Measurements from ENCODE around the gene SLC9A3. TPM values are rescaled to one million over a fixed set of nuclear protein-coding genes. Genes with fewer than 3 reads are reported as not detected.

Gene SLC9A3
- total RNA-seq, 4 donors from 2014 or later = 0.29 to 3.9 (median 2.6) TPM

DNA sequence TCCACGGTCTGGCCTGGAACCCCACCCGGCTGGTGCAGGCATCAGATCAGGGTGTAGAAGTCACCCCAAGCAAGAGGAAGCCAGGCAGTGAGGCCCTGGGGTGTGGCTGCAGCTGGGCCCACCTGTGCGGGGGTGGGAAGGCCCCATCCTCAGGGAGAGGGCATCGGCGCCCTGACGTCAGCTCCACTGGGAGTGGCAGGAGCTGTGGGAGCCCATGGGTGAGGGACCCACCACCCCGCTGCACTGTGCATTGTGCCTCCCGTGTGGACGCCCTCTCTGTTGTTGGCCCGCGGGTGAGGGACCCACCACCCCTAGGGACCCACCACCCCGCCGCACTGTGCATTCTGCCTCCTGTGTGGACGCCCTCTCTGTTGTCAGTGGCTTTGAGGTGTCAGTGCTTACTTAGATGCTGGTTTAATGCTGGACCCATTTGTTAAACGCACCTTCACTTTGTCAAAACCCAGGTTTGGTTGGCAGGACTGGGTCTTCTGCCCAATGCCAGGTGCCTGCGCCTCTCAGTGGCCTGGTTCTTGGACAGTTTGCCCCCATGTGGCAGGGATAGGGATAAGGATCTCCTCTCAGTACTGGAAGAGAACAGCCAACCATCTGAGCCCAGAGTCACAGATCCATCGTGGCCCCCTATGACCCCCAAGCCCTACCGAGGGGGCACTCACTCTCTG lies 88.1 kb downstream of the SLC9A3 start:
- Histone ChIP-seq H3K27me3 (no peaks in the 10 kb centered on the region), H3K36me3 (no peaks in the 10 kb centered on the region), H3K4me3 (no peak overlapping the region), H3K4me1 (no peaks in the 10 kb centered on the region), H3K27ac (no peak overlapping the region), H3K9me3 (no peaks in the 10 kb centered on the region)
- TF ChIP-seq CTCF (IDR thresholded peaks at IDR 0.05) (no peak), POLR2A (IDR thresholded peaks at IDR 0.05) (no peak)
- intact Hi-C loops (cut with DNase I; ENCODE audit: low total_unique reads) = no loop called here
- peak in 1 of 2 donors; percentile 0 for DNase-seq

GRCh38 chr5:435156-435790 lies 89.0 kb downstream of the SLC9A3 start:
- Histone ChIP-seq H3K4me3 (no peak overlapping the region), H3K27ac (no peak overlapping the region), H3K9me3 (no peaks in the 10 kb centered on the region), H3K36me3 (no peaks in the 10 kb centered on the region), H3K4me1 (no peaks in the 10 kb centered on the region), H3K27me3 (no peaks in the 10 kb centered on the region)
- intact Hi-C loops (cut with DNase I; ENCODE audit: low total_unique reads) = no loop called here
- no peak for DNase-seq
- no peak for TF ChIP-seq POLR2A (IDR thresholded peaks at IDR 0.05)
- TF ChIP-seq CTCF (IDR thresholded peaks at IDR 0.05) = no peak

DNA sequence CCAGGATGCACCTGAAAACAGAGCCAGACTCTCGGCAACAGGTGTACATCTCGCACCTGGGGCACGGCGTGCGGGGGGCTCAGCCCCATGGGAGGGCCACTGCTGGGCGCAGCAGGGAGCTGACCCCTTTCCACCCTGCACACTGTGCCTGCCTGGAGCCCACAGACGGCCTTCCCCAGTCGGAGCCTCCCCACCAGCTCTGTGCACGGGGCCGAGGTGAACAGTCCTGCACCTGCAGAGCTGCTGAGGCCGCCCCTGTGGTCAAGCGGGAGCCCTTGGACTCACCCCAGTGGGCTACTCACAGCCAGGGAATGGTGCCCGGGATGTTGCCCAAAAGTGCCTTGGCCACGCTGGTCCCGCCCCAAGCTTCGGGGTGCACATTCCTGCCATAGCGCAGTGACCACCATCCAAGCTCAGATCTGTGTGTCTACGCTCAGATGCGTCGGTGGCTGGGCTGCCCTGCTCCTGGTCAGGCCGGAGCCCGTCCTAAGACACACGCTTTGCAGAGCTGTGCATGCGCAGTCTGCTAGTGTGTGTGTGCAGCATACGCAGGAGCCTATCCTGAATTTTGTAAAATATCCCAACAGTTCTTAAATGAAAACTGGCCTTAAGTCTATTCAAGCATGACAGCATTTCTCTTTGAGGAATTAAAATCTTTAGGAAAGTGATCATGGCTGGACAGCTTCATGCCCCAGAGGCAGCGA lies 89.7 kb downstream of the SLC9A3 start:
- Histone ChIP-seq H3K27me3 (no peaks in the 10 kb centered on the region), H3K27ac (no peak overlapping the region), H3K4me1 (no peaks in the 10 kb centered on the region), H3K9me3 (no peaks in the 10 kb centered on the region), H3K4me3 (no peak overlapping the region), H3K36me3 (no peaks in the 10 kb centered on the region)
- intact Hi-C loops (cut with DNase I; ENCODE audit: low total_unique reads) = no loop called here
- no peak for TF ChIP-seq POLR2A (IDR thresholded peaks at IDR 0.05)
- no peak for TF ChIP-seq CTCF (IDR thresholded peaks at IDR 0.05)
- DNase-seq = no peak

GRCh38 chr5:433836-434235 lies 90.4 kb downstream of the SLC9A3 start:
- intact Hi-C loops (cut with DNase I; ENCODE audit: low total_unique reads) = no loop called here
- DNase-seq = no peak
- TF ChIP-seq CTCF (IDR thresholded peaks at IDR 0.05) = no peak
- TF ChIP-seq POLR2A (IDR thresholded peaks at IDR 0.05) = no peak

More at GRCh38 chr5:433836-434235, 90.4 kb downstream of the SLC9A3 start:
- no peak overlapping the region for H3K4me3 ChIP-seq
- H3K36me3 ChIP-seq = no peaks in the 10 kb centered on the region
- H3K27me3 ChIP-seq = no peaks in the 10 kb centered on the region
- no peaks in the 10 kb centered on the region for H3K9me3 ChIP-seq
- no peak overlapping the region for H3K27ac ChIP-seq
- H3K4me1 ChIP-seq = no peaks in the 10 kb centered on the region

Measured in uterus (tissue), 4 donors.